K562 (cell line): Measurements from ENCODE around the gene SLC19A1. TPM values are rescaled to one million over a fixed set of nuclear protein-coding genes. Genes with fewer than 3 reads are reported as not detected.
A peak's percentile ranks its signal among the peaks of the same experiment; 100 is the strongest.

ENCODE experiments used
- ATAC-seq: fragments of 200-7000 bp; cut with Tn5 transposase; 3 replicates; pipeline ENCODE4 v1.9.1; 2020; ENCODE audit warnings: moderate library complexity
- BruUV-seq: library from RNA; stranded (reverse); fragments of 400-500 nt; replicated peaks from 2 replicates; lab custom pipeline; 2021; lab: Mats Ljungman, UMichigan
- CTCF ChIA-PET: fragments of 300-600 bp; formaldehyde crosslinking; extraction: SDS; loops from one replicate; lab custom pipeline; 2021; ENCODE audit warnings: low intra/inter-chr PET ratio; lab: Yijun Ruan, JAX
- POLR2A ChIA-PET: fragments of 300-600, 350-650 bp; sonication (Branson Sonifier 250); formaldehyde crosslinking; extraction: SDS; loops from one replicate; lab custom pipeline; 2021; ENCODE audit warnings: antibody characterized with exemption, inconsistent platforms; lab: Yijun Ruan, JAX
- DNase-seq, 4 experiments: peaks; one replicate each; pipeline versions ENCODE4 v3.0.0 to v3.0.0-alpha.2; 2011 to 2018; ENCODE audit warnings: low spot score in 3 of 4, mixed read lengths in 3 of 4; ENCODE audit errors: extremely low read depth in 1 of 4
- FAIRE-seq: peaks from 2 replicates; lab custom pipeline; 2011; peaks lifted over from hg19 to GRCh38; lab: Jason Lieb, UNC
- H2AFZ ChIP-seq: 2 replicates; pipeline ENCODE4 v1.6.0; 2011; ENCODE audit warnings: low read depth, low read length, control low read depth, inconsistent platforms
- H3K27ac ChIP-seq: fragments of 200-600 bp; 3 replicates; pipeline ENCODE4 v1.8.0; 2011; ENCODE audit warnings: low read depth, mild to moderate bottlenecking, control low read depth, inconsistent platforms, low read length, moderate library complexity, mixed read lengths; ENCODE audit errors: extremely low read depth
- H3K27me3 ChIP-seq, 2 experiments: fragments of 300-600 bp in 1 of 2; 2 replicates in 1 of 2; 3 replicates in 1 of 2; pipeline versions ENCODE4 v1.6.0 to v1.8.0; 2011; ENCODE audit warnings: inconsistent platforms in 2 of 2, low read length in 2 of 2, mild to moderate bottlenecking in 1 of 2, mixed read lengths in 1 of 2, moderate library complexity in 1 of 2; ENCODE audit not compliant: control insufficient read depth in 2 of 2, insufficient read depth in 2 of 2
- H3K36me3 ChIP-seq: fragments of 300-600 bp; 3 replicates; pipeline ENCODE4 v1.8.0; 2011; ENCODE audit warnings: mild to moderate bottlenecking, low read length, inconsistent platforms; ENCODE audit not compliant: control insufficient read depth, insufficient read depth
- H3K4me1 ChIP-seq, 2 experiments: fragments of 200-600 bp in 1 of 2; replicated peaks in 1 of 2; 2 replicates in 1 of 2; 3 replicates in 1 of 2; pipeline versions ENCODE4 v1.5.1 to v1.8.0; 2011; ENCODE audit warnings: inconsistent platforms in 2 of 2, low read length in 2 of 2, mild to moderate bottlenecking in 1 of 2, mixed read lengths in 1 of 2, moderate library complexity in 1 of 2; ENCODE audit not compliant: control insufficient read depth in 2 of 2, insufficient read depth in 2 of 2
- H3K4me2 ChIP-seq: 2 replicates; pipeline ENCODE4 v1.6.1; 2011; ENCODE audit warnings: low read length, control low read depth, inconsistent platforms, mixed read lengths; ENCODE audit not compliant: insufficient read depth
- H3K4me3 ChIP-seq: fragments of 200-600 bp; sonication (generic), shearing (Covaris generic); 2 replicates; pipeline ENCODE4 v1.5.1; 2016; ENCODE audit warnings: control low read depth, inconsistent platforms
- H3K79me2 ChIP-seq: fragments of 200-600 bp; 3 replicates; pipeline ENCODE4 v1.8.0; 2011; ENCODE audit warnings: low read length, inconsistent platforms; ENCODE audit not compliant: control insufficient read depth, insufficient read depth
- H3K9ac ChIP-seq, 2 experiments: 2 replicates each; pipeline versions ENCODE4 v1.6.0 to v1.6.1; 2011; ENCODE audit warnings: low read depth in 2 of 2, low read length in 2 of 2, control low read depth in 1 of 2, inconsistent platforms in 1 of 2, mild to moderate bottlenecking in 1 of 2, mixed read lengths in 1 of 2; ENCODE audit not compliant: insufficient read depth in 1 of 2
- H3K9me1 ChIP-seq: one replicate; pipeline ENCODE4 v1.6.0; 2011; ENCODE audit warnings: inconsistent platforms, mild to moderate bottlenecking, low read length, moderate library complexity; ENCODE audit not compliant: control insufficient read depth, insufficient read depth
- H3K9me3 ChIP-seq: replicated peaks from 2 replicates; pipeline ENCODE4 v1.5.1; 2011; ENCODE audit warnings: low read depth, low read length, inconsistent platforms; ENCODE audit not compliant: control insufficient read depth, insufficient read depth
- H4K20me1 ChIP-seq: replicated peaks from 2 replicates; pipeline ENCODE4 v1.6.1; 2011; ENCODE audit warnings: low read length, inconsistent platforms, mixed read lengths; ENCODE audit not compliant: control insufficient read depth, insufficient read depth
- ADNP ChIP-seq: fragments of 200-800 bp; sonication (Bioruptor generic); IDR thresholded peaks from 2 replicates; pipeline ENCODE4 v1.6.1; 2016; ENCODE audit warnings: missing genetic modification characterization, missing compliant biosample characterization
- BCOR ChIP-seq: fragments of 450-650 bp; IDR thresholded peaks from 2 replicates; pipeline ENCODE4 v1.6.1; 2016
- CEBPG ChIP-seq, 3 experiments: fragments of 200-800 bp in 1 of 3; sonication (Bioruptor generic) in 1 of 3; sonication (generic) in 1 of 3; formaldehyde crosslinking in 1 of 3; IDR thresholded peaks in 2 of 3; conservative IDR thresholded peaks in 1 of 3; 2 replicates each; pipeline versions ENCODE4 v1.6.1 to v1.8.0; 2016 to 2022; ENCODE audit warnings: missing compliant biosample characterization in 2 of 3, missing genetic modification characterization in 2 of 3, mild to moderate bottlenecking in 1 of 3, missing genetic modification reagents in 1 of 3
- ETV1 ChIP-seq: fragments of 450-650 bp; conservative IDR thresholded peaks from 2 replicates; pipeline ENCODE4 v1.6.1; 2016; ENCODE audit warnings: missing genetic modification characterization, control low read depth, low read depth, missing compliant biosample characterization
- HDAC3 ChIP-seq: fragments of 450-650 bp; IDR thresholded peaks from 2 replicates; pipeline ENCODE4 v1.6.1; 2018; ENCODE audit warnings: borderline replicate concordance, mild to moderate bottlenecking, moderate library complexity; ENCODE audit not compliant: partially characterized antibody
- ILK ChIP-seq: fragments of 450-650 bp; IDR thresholded peaks from 2 replicates; pipeline ENCODE4 v1.6.1; 2016; ENCODE audit warnings: missing genetic modification characterization, low read depth, mild to moderate bottlenecking, missing compliant biosample characterization, moderate library complexity, borderline replicate concordance
- KDM1A ChIP-seq, 2 experiments: fragments of 450-650 bp; IDR thresholded peaks; 2 replicates each; pipeline ENCODE4 v1.6.1; 2016; ENCODE audit warnings: mild to moderate bottlenecking in 2 of 2
- MLX ChIP-seq, 2 experiments: fragments of 450-650 bp in 1 of 2; sonication (generic) in 1 of 2; formaldehyde crosslinking; conservative IDR thresholded peaks; 2 replicates each; pipeline versions ENCODE4 v1.4.0 to v1.8.1; 2020 to 2022; ENCODE audit warnings: mild to moderate bottlenecking in 1 of 2, missing genetic modification reagents in 1 of 2
- MTA3 ChIP-seq: fragments of 450-650 bp; formaldehyde crosslinking; IDR thresholded peaks from 2 replicates; pipeline ENCODE4 v1.6.1; 2017; ENCODE audit warnings: mild to moderate bottlenecking, borderline replicate concordance
- WGBS: fragments of 100-300 bp; shearing (Covaris generic); methylation state at CpG from one replicate; pipeline ENCODE4 v1.1.6; 2016; ENCODE audit warnings: low coverage, mixed read lengths; ENCODE audit not compliant: insufficient coverage; ENCODE audit errors: missing lambda C conversion rate; 5-methylcytosine and 5-hydroxymethylcytosine counted together
- in situ Hi-C: fragments of 300-500 bp; cut with MboI; formaldehyde crosslinking; loops from 4 replicates; pipeline ENCODE4 v1.15.0; 2018; ENCODE audit warnings: inconsistent platforms, mixed read lengths
- intact Hi-C: fragments of 100-400 bp; cut with micrococcal nuclease; formaldehyde crosslinking; loops from 2 replicates; pipeline ENCODE4 v1.14.2; 2022
- polyA plus RNA-seq, 8 experiments: library from polyadenylated mRNA; depleted of rRNA in 4 of 8; stranded (reverse) in 5 of 8; unstranded in 3 of 8; fragments of >200 nt; fragmentation: Nextera tagmentation in 2 of 8; fragmentation: Illumina TruSeq in 1 of 8; extraction: Ambion mirVana in 2 of 8; extraction: Trizol in 1 of 8; gene quantifications; 2 replicates each; pipeline versions ENCODE4 v1.2.1 to v1.2.3, GENCODE V29; 2011 to 2014; ENCODE audit warnings: inconsistent platforms in 1 of 8, missing spikeins in 1 of 8
- total RNA-seq, 7 experiments: library from RNA; depleted of rRNA in 6 of 7; stranded (reverse); fragments of >200 nt in 6 of 7; fragmentation: Illumina TruSeq in 2 of 7; extraction: Trizol in 2 of 7; gene quantifications; 2 replicates each; pipeline versions ENCODE4 v1.2.1 to v1.2.3, GENCODE V29; 2011 to 2021; ENCODE audit warnings: low replicate concordance in 1 of 7

The SLC19A1 gene
- total and polyA plus RNA-seq, 9 of the 15 experiments (the other 6 are each of a cell fraction or from before 2014, with no cell fraction given), result 0.65 to 88.7 (median 12.0) TPM

DNA sequence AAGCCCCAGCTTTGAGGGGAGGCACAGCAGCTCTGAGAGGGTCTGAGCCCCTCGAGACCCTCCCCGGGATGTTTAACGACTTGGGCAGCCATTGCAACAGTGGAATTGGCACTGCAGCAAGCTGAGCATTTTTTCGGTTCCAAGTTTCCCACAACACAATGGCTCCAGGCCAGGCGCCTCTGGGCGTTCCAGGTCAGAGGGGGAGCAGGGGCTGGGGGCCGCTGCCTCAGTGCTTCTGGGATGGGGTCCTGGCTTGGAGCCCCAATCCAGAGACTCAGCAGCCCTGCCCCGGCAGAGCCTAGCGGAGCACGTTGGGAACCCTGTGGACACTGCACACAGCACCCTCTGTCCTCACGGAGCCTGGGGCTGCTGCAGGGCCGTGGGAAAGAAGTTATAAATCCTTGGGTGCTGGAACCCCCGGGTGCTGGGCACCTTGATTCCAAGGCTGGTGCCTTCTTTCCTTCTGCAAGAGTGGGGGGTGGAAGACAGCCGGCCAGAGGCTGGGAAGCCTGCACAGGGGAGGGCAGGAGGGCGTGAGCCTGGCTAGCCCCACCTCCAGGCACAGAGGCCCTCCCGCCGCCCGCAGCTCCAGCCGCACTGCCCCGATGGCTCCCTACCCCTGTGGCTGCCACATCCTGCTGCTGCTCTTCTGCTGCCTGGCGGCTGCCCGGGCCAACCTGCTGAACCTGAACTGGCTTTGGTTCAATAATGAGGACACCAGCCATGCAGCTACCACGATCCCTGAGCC lies 87.1 kb downstream of the SLC19A1 start (continued):
- TF ChIP-seq MLX (CRISPR knock-in tag; conservative IDR thresholded peaks at IDR 0.05) (no peak), HDAC3 (no peak), ETV1 (tag) (no peak)
- TF ChIP-seq, all 486 proteins: peak for 0

GRCh38 chr21:45454060-45454925 lies 87.9 kb downstream of the SLC19A1 start:
- Histone ChIP-seq H3K4me3 (no peak overlapping the region), H3K9me3 (peaks cover 13% of the 10 kb centered on the region), H3K36me3 (no peaks in the 10 kb centered on the region), H3K9me1 (no peaks in the 10 kb centered on the region), H3K9ac (peak overlapping the region in 1 of 2 experiments; percentile 6; a peak in 1 of 4 replicates), H2AFZ (no peak overlapping the region), H3K27ac (no peak overlapping the region), H4K20me1 (peaks cover 28% of the 10 kb centered on the region; the same call in 1 of the 2 replicates), H3K27me3 (no peaks in the 10 kb centered on the region; a peak in 2 of 5 replicates), H3K4me1 (peaks cover 0 to 72% of the 10 kb centered on the region in 2 experiments; a peak in 1 of 5 replicates), H3K4me2 (no peak overlapping the region), H3K79me2 (no peaks in the 10 kb centered on the region)
- intact Hi-C loops, result no loop called here
- ChIA-PET CTCF (interaction anchor here (0.7 kb wide), 1 partner anchor 48 kb away, joined by 3 read pairs; no protein-coding TSS in a partner anchor), POLR2A (interaction anchor here (1.2 kb wide), 1 partner anchor 10 kb away, joined by 3 read pairs; no protein-coding TSS in a partner anchor)
- WGBS, result 43% methylated on average over 23 of the region's 24 CpGs
- BruUV-seq, result no TSS peak
- in situ Hi-C loops, result no loop called here
- no peak for DNase-seq
- no peak for FAIRE-seq
- TF ChIP-seq BCOR (peak; percentile 86), ADNP (peak; percentile 82), CEBPG (CRISPR knock-in tag; IDR thresholded peaks at IDR 0.05) (0 out of 2 replicates have a peak, but pooled peaks have one; percentile 13), CEBPG (tag; conservative IDR thresholded peaks at IDR 0.05 in 1 of 2, IDR thresholded peaks at IDR 0.05 in 1 of 2) (no peak), KDM1A (IDR thresholded peaks at IDR 0.05) (peak in 1 of 2 experiments; percentile 67; a peak in 2 of 4 replicates), ILK (tag) (no peak), MTA3 (no peak)
- no peak for ATAC-seq
